HG03457 (cell line): ENCODE measurements around the gene BPI.
"Not testable (repeated sequence)": the region's sequence is repeated elsewhere in the genome, so short reads cannot be mapped to it uniquely, and the experiment has no call there.

Experiments
- ATAC-seq: cut with Tn5 transposase; IDR thresholded peaks from one replicate; pipeline ENCODE4 v1.9.1; 2021; ENCODE audit warnings: moderate number of reproducible peaks; ENCODE audit not compliant: unreplicated experiment

Gene BPI

GRCh38 chr20:38331814-38332213 is 27.9 kb downstream of the BPI start:
- no peak for ATAC-seq

GRCh38 chr20:38334016-38334415 is 30.1 kb downstream of the BPI start:
- no peak for ATAC-seq

- ATAC-seq: no peak
Measured at GRCh38 chr20:38336726-38337125, 32.8 kb downstream of the BPI start.

GRCh38 chr20:38337561-38338140 is 33.7 kb downstream of the BPI start:
- ATAC-seq: no peak

- ATAC-seq: no peak
Measured at GRCh38 chr20:38338849-38339520, 35.0 kb downstream of the BPI start.

- not testable (repeated sequence) for ATAC-seq
Measured at GRCh38 chr20:38339521-38339896, 35.6 kb downstream of the BPI start.

GRCh38 chr20:38339997-38340396 is 36.0 kb downstream of the BPI start:
- no peak for ATAC-seq

- ATAC-seq: no peak
Measured at GRCh38 chr20:38340693-38341092, 36.7 kb downstream of the BPI start.

- ATAC-seq: no peak
Measured at GRCh38 chr20:38342216-38342615, 38.3 kb downstream of the BPI start.

- ATAC-seq: no peak
Measured at GRCh38 chr20:38342713-38343310, 38.9 kb downstream of the BPI start.

- ATAC-seq: no peak
Measured at GRCh38 chr20:38343311-38344106, 39.6 kb downstream of the BPI start.

- ATAC-seq: no peak
Measured at GRCh38 chr20:38344107-38344701, 40.2 kb downstream of the BPI start.

GRCh38 chr20:38345643-38346042 is 41.7 kb downstream of the BPI start:
- no peak for ATAC-seq

- ATAC-seq: no peak
Measured at GRCh38 chr20:38346247-38346651, 42.3 kb downstream of the BPI start, which contains the start of gene LBP. Gene LBP (plus strand): TSS chr20:38346482. CDS start chr20:38346517, 35 bp downstream.

GRCh38 chr20:38346741-38347140 is 42.8 kb downstream of the BPI start:
- ATAC-seq: no peak

- ATAC-seq: no peak
Measured at GRCh38 chr20:38349856-38350255, 45.9 kb downstream of the BPI start.

GRCh38 chr20:38350879-38351775 is 47.2 kb downstream of the BPI start:
- ATAC-seq: no peak

GRCh38 chr20:38353316-38353715 is 49.4 kb downstream of the BPI start:
- no peak for ATAC-seq

- no peak for ATAC-seq
Measured at GRCh38 chr20:38354227-38354626, 50.3 kb downstream of the BPI start.
